T-cell (primary cell): ENCODE results near the gene GRK6. TPM values are rescaled to one million over a fixed set of nuclear protein-coding genes. Genes with fewer than 3 reads are reported as not detected.

ENCODE experiments used
- ATAC-seq, 4 experiments: fragments of 200-7000 bp in 3 of 4; fragments of 150-1000 bp in 1 of 4; cut with Tn5 transposase; replicated peaks in 1 of 4; 1 replicate in 3 of 4; 2 replicates in 1 of 4; pipeline ENCODE4 v1.10.0; 2021; ENCODE audit warnings: moderate library complexity in 3 of 4, mild to moderate bottlenecking in 2 of 4, moderate number of reproducible peaks in 1 of 4
- CTCF ChIA-PET, 2 donors: fragments of 300-600 bp; sonication (Branson Sonifier 250); formaldehyde crosslinking; loops; one replicate each; lab custom pipeline; 2022; ENCODE audit warnings: antibody characterized with exemption in 2 of 2; lab: Charles Lee
- POLR2A ChIA-PET, 2 donors: fragments of 300-600 bp; sonication (Branson Sonifier 250); formaldehyde crosslinking; loops; one replicate each; lab custom pipeline; 2022; ENCODE audit warnings: antibody characterized with exemption in 2 of 2; lab: Charles Lee
- DNase-seq, 35 experiments: peaks; one replicate each; pipeline versions ENCODE4 v3.0.0 to v3.0.0-alpha.2; 2013 to 2023
- H3K27ac ChIP-seq: one replicate; pipeline ENCODE4 v1.5.1; 2013; ENCODE audit warnings: low read length
- H3K27me3 ChIP-seq, 2 experiments: replicated peaks in 1 of 2; 1 replicate in 1 of 2; 2 replicates in 1 of 2; pipeline versions ENCODE4 v1.6.1 to v1.7.0; 2013; ENCODE audit warnings: low read length in 1 of 2, mixed read lengths in 1 of 2; ENCODE audit not compliant: control insufficient read depth in 2 of 2, insufficient read depth in 2 of 2; ENCODE audit errors: extremely low read depth in 1 of 2
- H3K36me3 ChIP-seq, 2 donors: 1 replicate in 1 of 2; 2 replicates in 1 of 2; pipeline versions ENCODE4 v1.6.1 to v1.7.0; 2013; ENCODE audit warnings: low read length in 1 of 2; ENCODE audit not compliant: control insufficient read depth in 2 of 2, insufficient read depth in 1 of 2; ENCODE audit errors: extremely low read depth in 1 of 2
- H3K4me1 ChIP-seq, 2 experiments: 1 replicate in 1 of 2; 2 replicates in 1 of 2; pipeline versions ENCODE4 v1.6.1 to v1.7.0; 2013; ENCODE audit warnings: low read length in 2 of 2, mixed read lengths in 1 of 2; ENCODE audit not compliant: insufficient read depth in 2 of 2, control insufficient read depth in 1 of 2; ENCODE audit errors: extremely low read depth in 1 of 2
- H3K4me3 ChIP-seq, 2 donors: 1 replicate in 1 of 2; 2 replicates in 1 of 2; pipeline versions ENCODE4 v1.5.1 to v1.7.0; 2013; ENCODE audit warnings: mild to moderate bottlenecking in 2 of 2, low read length in 1 of 2, moderate library complexity in 1 of 2; ENCODE audit not compliant: control insufficient read depth in 1 of 2; ENCODE audit errors: extremely low read depth in 1 of 2
- H3K9me3 ChIP-seq: 2 replicates; pipeline ENCODE4 v1.7.0; 2013
- H3K27ac Mint-ChIP-seq, 2 donors: one replicate each; pipeline ENCODE4 v1.8.0; 2020 to 2021; ENCODE audit warnings: mild to moderate bottlenecking in 2 of 2, mixed read lengths in 2 of 2
- H3K27me3 Mint-ChIP-seq, 2 donors: one replicate each; pipeline ENCODE4 v1.8.0; 2021 to 2022; ENCODE audit warnings: mixed read lengths in 2 of 2
- H3K36me3 Mint-ChIP-seq: one replicate; pipeline ENCODE4 v1.8.0; 2021; ENCODE audit warnings: mixed read lengths
- H3K4me1 Mint-ChIP-seq, 3 donors: one replicate each; pipeline ENCODE4 v1.8.0; 2020 to 2022; ENCODE audit warnings: mixed read lengths in 3 of 3, mild to moderate bottlenecking in 1 of 3
- H3K4me3 Mint-ChIP-seq, 3 donors: one replicate each; pipeline ENCODE4 v1.8.0; 2020 to 2022; ENCODE audit warnings: mild to moderate bottlenecking in 3 of 3, mixed read lengths in 3 of 3, moderate library complexity in 3 of 3
- H3K9me3 Mint-ChIP-seq, 3 donors: one replicate each; pipeline ENCODE4 v1.8.0; 2020 to 2022; ENCODE audit warnings: mixed read lengths in 3 of 3
- WGBS: methylation state at CpG from one replicate; pipeline ENCODE4 v1.1.5; 2013; ENCODE audit warnings: missing lambda C conversion rate; ENCODE audit not compliant: insufficient coverage; 5-methylcytosine and 5-hydroxymethylcytosine counted together
- total RNA-seq, 35 experiments: library from RNA in 6 of 35; stranded (reverse) in 6 of 35; fragments of 120-200 nt in 1 of 35; gene quantifications; one replicate each; pipeline versions ENCODE4 v1.2.1 to v1.2.4 and lab custom pipeline; 2013 to 2026

The GRK6 gene
- total RNA-seq, 5 donors from 2014 or later (not counting 1 experiment from before 2014, with no cell fraction given), result 196 to 226 (median 216) TPM

DNA sequence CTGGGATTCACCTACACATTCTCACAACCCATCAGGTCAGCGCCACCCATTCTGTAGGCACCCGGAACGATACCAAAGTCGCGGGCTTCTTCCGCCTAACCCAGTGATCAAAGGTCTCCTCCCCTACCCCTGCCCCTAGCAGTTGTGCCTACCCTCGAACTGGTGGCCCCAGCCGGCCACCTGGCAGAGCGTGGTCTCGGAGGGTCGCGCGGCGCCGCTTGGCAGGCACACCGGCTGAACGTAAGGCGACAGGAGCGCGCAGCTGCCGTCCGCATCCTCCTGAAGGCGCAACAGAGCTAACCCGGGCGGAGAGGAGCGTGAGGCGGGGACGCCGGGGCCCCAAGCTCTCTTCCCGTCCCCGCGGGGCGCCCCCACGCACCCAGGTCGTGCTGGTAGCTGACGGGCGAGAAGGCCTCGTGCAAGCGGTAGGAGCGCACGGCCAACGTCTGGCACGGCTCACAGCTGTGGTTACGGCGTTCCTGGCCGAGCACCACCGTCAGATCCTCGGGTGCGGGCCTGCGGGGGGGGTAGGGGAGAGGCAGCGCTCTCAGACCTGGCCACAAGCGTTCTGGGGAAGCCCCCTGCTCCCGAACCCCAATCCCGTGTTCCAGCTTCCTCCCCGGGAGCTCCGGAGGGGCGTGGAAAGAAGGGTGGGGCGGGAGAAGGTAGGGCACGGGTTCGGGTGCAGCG, 23.2 kb upstream of the GRK6 start:
- Histone ChIP-seq H3K9me3 (no peaks in the 10 kb centered on the region), H3K4me1 (peaks cover 22 to 50% of the 10 kb centered on the region in 2 experiments), H3K36me3 (no peaks in the 10 kb centered on the region), H3K4me3 (peak overlapping the region; percentile 60), H3K27ac (peak overlapping the region; percentile 18), H3K27me3 (peaks cover 7 to 20% of the 10 kb centered on the region in 2 experiments)
- Mint-ChIP-seq H3K9me3 (no peaks in the 10 kb centered on the region), H3K4me1 (peaks cover 27 to 38% (median 32%) of the 10 kb centered on the region in 3 donors), H3K27me3 (no peaks in the 10 kb centered on the region), H3K36me3 (no peaks in the 10 kb centered on the region), H3K4me3 (peak overlapping the region; percentile 75 to 85 (median 79)), H3K27ac (peak overlapping the region in 1 of 2 donors; percentile 39)
- POLR2A ChIA-PET, result interaction anchor here in 1 of 2 donors (0.5 to 1.9 kb wide), 3 partner anchors 11 to 52 kb away, joined by 3 to 13 read pairs (median 4); partner anchors contain the start of gene GRK6
- DNase-seq (peak in 34 of 35 experiments; percentile 19 to 82 (median 57)), ATAC-seq (peak; percentile 43 to 58 (median 50))
- WGBS, result under 1% methylated on average over 52 of the region's 61 CpGs
- CTCF ChIA-PET, result interaction anchor here (0.7 to 4.8 kb wide), 23 partner anchors 9 to 98 kb away, joined by 3 to 100 read pairs (median 9); partner anchors contain the start of genes GRK6 (in 1 of the 2), PDLIM7 (in 1 of the 2) and PRR7 (in 1 of the 2)

DNA sequence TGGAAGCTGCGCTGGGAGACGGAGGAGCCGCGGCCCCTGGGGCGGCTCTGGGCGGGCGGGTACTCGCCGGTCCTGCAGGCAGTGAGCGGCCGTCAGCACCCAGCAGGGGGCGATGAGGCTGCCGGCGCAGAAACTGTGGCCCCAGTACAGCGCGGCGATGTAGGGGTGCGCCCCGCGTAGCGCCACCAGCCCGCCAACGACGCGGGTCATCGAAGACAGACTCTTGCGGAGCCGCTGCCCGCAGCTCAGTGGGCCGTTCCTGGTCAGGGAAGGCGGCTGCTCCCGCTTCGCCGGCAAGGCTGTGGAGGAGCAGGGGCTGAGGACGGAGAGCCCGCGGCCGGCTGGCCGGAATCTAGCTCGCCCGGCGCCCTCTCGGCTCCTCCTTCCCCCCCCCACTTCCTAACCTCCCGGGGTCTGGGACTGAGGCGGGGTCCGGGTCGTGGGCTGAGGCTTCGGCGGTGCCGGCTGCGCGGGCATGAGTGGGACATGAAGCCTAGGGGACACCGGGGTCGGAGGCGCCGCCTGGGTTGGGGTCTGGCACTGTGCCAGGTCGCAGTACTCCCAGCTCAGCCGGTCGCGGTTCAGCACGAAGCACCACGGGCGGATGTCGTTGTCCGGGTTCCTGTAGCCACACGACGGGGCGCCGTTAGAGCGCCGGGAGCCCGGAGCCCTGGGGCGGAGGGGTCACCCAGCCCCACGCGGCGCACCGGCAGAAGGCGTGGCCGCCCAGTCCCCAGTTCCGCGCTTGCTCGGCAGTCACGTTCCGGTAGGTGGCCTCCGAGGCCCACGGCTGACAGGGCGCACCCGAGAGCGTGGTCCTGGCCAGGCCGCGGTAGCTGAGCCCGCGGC, 22.5 kb upstream of the GRK6 start:
- H3K9me3 ChIP-seq, result no peaks in the 10 kb centered on the region
- Mint-ChIP-seq H3K27ac (no peak overlapping the region), H3K36me3 (no peaks in the 10 kb centered on the region), H3K9me3 (no peaks in the 10 kb centered on the region), H3K27me3 (no peaks in the 10 kb centered on the region), H3K4me3 (peak overlapping the region; percentile 75 to 85 (median 79)), H3K4me1 (peaks cover 27 to 39% (median 32%) of the 10 kb centered on the region in 3 donors)
- POLR2A ChIA-PET, result interaction anchor here in 1 of 2 donors (0.6 to 1.9 kb wide), 2 partner anchors 22 to 26 kb away, joined by 3 to 13 read pairs; partner anchors contain the start of gene GRK6
- under 1% methylated on average over 74 of the region's 93 CpGs for WGBS
- H3K4me1 ChIP-seq, result peaks cover 22 to 50% of the 10 kb centered on the region in 2 experiments
- peak overlapping the region; percentile 54 for H3K27ac ChIP-seq
- peaks cover 7 to 20% of the 10 kb centered on the region in 2 experiments for H3K27me3 ChIP-seq
- ATAC-seq (peak; percentile 78 to 81 (median 80)), DNase-seq (peak; percentile 70 to 92 (median 81))
- CTCF ChIA-PET, result interaction anchor here (0.7 to 4.8 kb wide), 26 partner anchors 10 to 97 kb away, joined by 3 to 100 read pairs (median 6); partner anchors contain the start of genes PRR7 (in 2 of the 2), GRK6 (in 1 of the 2) and PDLIM7 (in 1 of the 2)
- peak overlapping the region; percentile 60 for H3K4me3 ChIP-seq
- no peaks in the 10 kb centered on the region for H3K36me3 ChIP-seq

DNA sequence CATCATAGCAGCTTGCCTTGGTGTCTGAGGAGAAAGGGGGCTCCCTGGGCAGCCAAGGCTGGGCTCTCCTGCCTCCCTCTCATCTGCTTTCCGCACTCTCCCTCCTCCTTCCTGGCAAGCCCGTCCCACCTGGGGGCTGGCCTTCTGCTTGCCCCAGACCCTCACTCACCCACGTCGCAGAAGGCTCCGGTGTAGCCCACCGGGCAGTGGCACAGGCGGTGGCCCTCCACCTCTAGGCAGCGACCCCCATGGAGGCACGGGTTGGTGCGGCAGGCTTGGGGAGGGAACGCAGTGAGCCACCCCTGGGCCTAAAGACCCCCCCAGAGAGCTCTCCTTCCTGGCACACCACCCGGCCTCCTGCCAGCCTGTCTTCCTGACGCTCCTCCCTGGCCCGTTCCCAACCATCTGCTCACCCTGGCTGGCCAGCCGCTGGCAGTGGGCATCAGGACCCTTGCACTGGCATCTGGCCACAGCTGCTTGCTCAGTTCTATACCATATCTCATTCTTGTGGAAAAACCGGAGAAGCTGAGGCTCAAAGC, 21.8 kb upstream of the GRK6 start:
- CTCF ChIA-PET, result interaction anchor here (0.8 to 4.8 kb wide), 19 partner anchors 10 to 97 kb away, joined by 3 to 100 read pairs (median 9); partner anchors contain the start of genes PRR7 (in 2 of the 2), GRK6 (in 1 of the 2) and PDLIM7 (in 1 of the 2)

DNA sequence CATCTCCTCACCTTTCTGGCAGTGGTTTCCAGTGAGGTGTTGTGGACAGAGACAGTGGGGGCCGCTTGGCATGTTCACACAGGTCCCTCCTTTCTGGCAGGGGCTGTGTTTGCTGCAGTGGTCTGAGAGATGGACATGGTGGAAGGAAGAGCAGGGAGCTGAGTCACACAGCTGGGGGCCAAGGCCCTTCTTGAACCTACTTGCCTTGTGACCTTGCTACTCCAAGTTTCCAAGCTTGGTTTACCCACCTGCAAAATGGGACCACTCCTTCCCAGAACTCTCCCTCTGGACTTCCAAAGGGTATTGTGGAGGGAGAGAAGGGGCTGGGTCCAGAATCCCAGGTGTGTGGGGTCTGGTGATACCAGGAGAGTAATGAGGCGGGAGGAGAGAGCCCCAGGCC, 21.2 kb upstream of the GRK6 start:
- Mint-ChIP-seq H3K36me3 (no peaks in the 10 kb centered on the region), H3K4me3 (peak overlapping the region in 2 of 3 donors; percentile 34 to 85), H3K27me3 (no peaks in the 10 kb centered on the region), H3K27ac (no peak overlapping the region), H3K4me1 (peaks cover 27 to 39% (median 33%) of the 10 kb centered on the region in 3 donors), H3K9me3 (no peaks in the 10 kb centered on the region)
- H3K4me1 ChIP-seq, result peaks cover 22 to 56% of the 10 kb centered on the region in 2 experiments
- no peak for DNase-seq
- H3K36me3 ChIP-seq, result no peaks in the 10 kb centered on the region
- no peaks in the 10 kb centered on the region for H3K9me3 ChIP-seq
- H3K27me3 ChIP-seq, result peaks cover 7 to 20% of the 10 kb centered on the region in 2 experiments
- H3K4me3 ChIP-seq, result no peak overlapping the region
- WGBS, result no CpG with 5 or more reads among the region's 2 CpGs
- H3K27ac ChIP-seq, result no peak overlapping the region
- CTCF ChIA-PET, result interaction anchor here (0.9 to 4.8 kb wide), 9 partner anchors 15 to 96 kb away, joined by 3 to 100 read pairs (median 9); partner anchors contain the start of gene GRK6 (in 1 of the 2)
- no peak for ATAC-seq
- POLR2A ChIA-PET, result no interaction called here

More for the DNA sequence above, 21.8 kb upstream of the GRK6 start:
- H3K9me3 ChIP-seq, result no peaks in the 10 kb centered on the region
- ATAC-seq (no peak), DNase-seq (no peak)
- H3K4me1 Mint-ChIP-seq, result peaks cover 27 to 39% (median 32%) of the 10 kb centered on the region in 3 donors
- no peaks in the 10 kb centered on the region for H3K36me3 ChIP-seq
- peak overlapping the region in 1 of 2 donors; percentile 34 for H3K27ac Mint-ChIP-seq
- peaks cover 7 to 20% of the 10 kb centered on the region in 2 experiments for H3K27me3 ChIP-seq
- H3K27ac ChIP-seq, result peak overlapping the region; percentile 54
- H3K36me3 Mint-ChIP-seq, result no peaks in the 10 kb centered on the region
- H3K4me1 ChIP-seq, result peaks cover 22 to 56% of the 10 kb centered on the region in 2 experiments
- 58% methylated on average over 12 of the region's 16 CpGs for WGBS
- POLR2A ChIA-PET, result interaction anchor here in 1 of 2 donors (0.6 to 1.9 kb wide), 2 partner anchors 21 to 25 kb away, joined by 3 to 13 read pairs; partner anchors contain the start of gene GRK6
- H3K4me3 ChIP-seq, result peak overlapping the region; percentile 60
- H3K9me3 Mint-ChIP-seq, result no peaks in the 10 kb centered on the region
- no peaks in the 10 kb centered on the region for H3K27me3 Mint-ChIP-seq
- peak overlapping the region; percentile 25 to 85 (median 58) for H3K4me3 Mint-ChIP-seq

DNA sequence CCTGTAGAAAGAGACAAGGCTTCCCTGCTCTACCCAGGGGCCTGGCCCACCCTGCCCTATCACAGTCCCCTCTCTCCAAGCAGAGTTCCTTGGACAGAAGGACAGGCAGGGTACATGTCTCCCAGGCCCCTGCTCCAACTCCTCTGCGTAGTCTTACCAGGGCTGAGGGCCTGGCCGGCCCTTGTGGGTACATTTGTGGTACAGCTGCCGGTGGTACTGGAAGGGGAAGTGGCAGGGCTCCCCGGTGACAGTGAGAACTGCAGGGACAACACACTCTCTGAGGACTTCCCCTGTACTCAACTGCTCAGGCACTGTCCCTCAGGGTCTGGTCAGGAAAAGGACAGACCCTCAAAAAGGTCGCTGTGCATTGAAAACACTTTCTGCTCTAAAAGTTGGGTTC, 20.7 kb upstream of the GRK6 start:
- Histone ChIP-seq H3K4me1 (peaks cover 22 to 61% of the 10 kb centered on the region in 2 experiments), H3K27ac (no peak overlapping the region), H3K4me3 (no peak overlapping the region), H3K36me3 (no peaks in the 10 kb centered on the region), H3K27me3 (peaks cover 7 to 20% of the 10 kb centered on the region in 2 experiments), H3K9me3 (no peaks in the 10 kb centered on the region)
- H3K27me3 Mint-ChIP-seq, result no peaks in the 10 kb centered on the region
- H3K27ac Mint-ChIP-seq, result no peak overlapping the region
- peak overlapping the region in 1 of 3 donors; percentile 85 for H3K4me3 Mint-ChIP-seq
- ChIA-PET POLR2A (no interaction called here), CTCF (interaction anchor here (0.6 to 4.8 kb wide), 7 partner anchors 15 to 872 kb away, joined by 3 to 100 read pairs (median 7); partner anchors contain the start of gene GRK6 (in 1 of the 2))
- WGBS, result 68% methylated on average over 3 of the region's 5 CpGs
- H3K36me3 Mint-ChIP-seq, result no peaks in the 10 kb centered on the region
- peaks cover 32 to 44% (median 38%) of the 10 kb centered on the region in 3 donors for H3K4me1 Mint-ChIP-seq
- ATAC-seq (no peak), DNase-seq (peak in 4 of 35 experiments; percentile 12 to 47 (median 18))
- H3K9me3 Mint-ChIP-seq, result no peaks in the 10 kb centered on the region
